Memory B cell (primary cell): ENCODE results near the gene ATP2B3.

Experiments used
- ATAC-seq: fragments of 150-1000 bp; cut with Tn5 transposase; 2 replicates; pipeline ENCODE4 v1.10.0; 2021; ENCODE audit warnings: low read depth, mild to moderate bottlenecking, moderate library complexity
- DNase-seq, 2 donors: peaks; one replicate each; pipeline ENCODE4 v3.0.0; 2022; ENCODE audit warnings: low spot score in 2 of 2
- H3K27ac Mint-ChIP-seq: one replicate; pipeline ENCODE4 v1.8.0; 2022; ENCODE audit warnings: mild to moderate bottlenecking, moderate library complexity, mixed read lengths
- H3K27me3 Mint-ChIP-seq: one replicate; pipeline ENCODE4 v1.8.0; 2022; ENCODE audit warnings: mixed read lengths
- H3K36me3 Mint-ChIP-seq: one replicate; pipeline ENCODE4 v1.8.0; 2022; ENCODE audit warnings: mild to moderate bottlenecking, mixed read lengths
- H3K4me1 Mint-ChIP-seq: one replicate; pipeline ENCODE4 v1.8.0; 2022; ENCODE audit warnings: mixed read lengths
- H3K4me3 Mint-ChIP-seq: one replicate; pipeline ENCODE4 v1.8.0; 2022; ENCODE audit warnings: mild to moderate bottlenecking, moderate library complexity, mixed read lengths
- H3K9me3 Mint-ChIP-seq: one replicate; pipeline ENCODE4 v1.8.0; 2022; ENCODE audit warnings: mixed read lengths

The ATP2B3 gene

DNA sequence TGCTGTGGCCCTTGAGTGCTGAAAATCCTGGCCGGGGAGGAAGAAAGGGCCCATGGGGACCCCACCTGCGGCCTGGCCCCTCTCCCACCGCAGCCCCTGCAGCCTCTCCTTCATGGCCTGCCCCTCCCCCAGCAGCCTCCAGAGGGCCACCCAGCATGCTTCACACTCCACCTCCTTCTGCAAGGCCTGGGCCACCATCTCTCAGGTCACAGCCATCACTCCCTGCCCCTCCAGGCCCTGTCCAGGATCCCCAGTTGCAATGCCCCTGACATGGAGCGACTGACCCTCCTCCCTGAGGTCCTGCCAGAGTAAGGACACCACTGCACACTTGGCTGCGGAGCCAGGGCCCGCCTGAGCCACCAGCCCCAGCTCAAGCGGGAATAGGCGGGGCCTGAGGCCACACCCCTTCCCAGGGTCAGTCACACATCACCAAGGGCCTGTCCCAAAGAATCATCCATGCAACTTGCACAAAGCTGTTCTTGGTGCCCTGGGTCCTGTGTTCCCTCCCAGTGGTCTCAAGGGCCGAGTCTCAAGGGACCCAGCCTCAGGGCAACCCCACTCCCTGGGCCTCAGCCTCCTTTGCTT, 48.6 kb downstream of the ATP2B3 start:
- Mint-ChIP-seq H3K27me3 (peaks cover 2% of the 10 kb centered on the region), H3K36me3 (no peaks in the 10 kb centered on the region), H3K4me1 (peaks cover 8% of the 10 kb centered on the region), H3K9me3 (no peaks in the 10 kb centered on the region), H3K27ac (no peak overlapping the region), H3K4me3 (no peak overlapping the region)
- ATAC-seq = no peak
- no peak for DNase-seq

- H3K9me3 Mint-ChIP-seq = no peaks in the 10 kb centered on the region
- DNase-seq (no peak), ATAC-seq (peak; percentile 70)
- H3K27me3 Mint-ChIP-seq = peaks cover 7% of the 10 kb centered on the region
- peaks cover 8% of the 10 kb centered on the region for H3K4me1 Mint-ChIP-seq
- no peak overlapping the region for H3K4me3 Mint-ChIP-seq
- no peaks in the 10 kb centered on the region for H3K36me3 Mint-ChIP-seq
- no peak overlapping the region for H3K27ac Mint-ChIP-seq
These were observed 51.1 kb downstream of the ATP2B3 start for GRCh38 chrX:153568451-153569011.

DNA sequence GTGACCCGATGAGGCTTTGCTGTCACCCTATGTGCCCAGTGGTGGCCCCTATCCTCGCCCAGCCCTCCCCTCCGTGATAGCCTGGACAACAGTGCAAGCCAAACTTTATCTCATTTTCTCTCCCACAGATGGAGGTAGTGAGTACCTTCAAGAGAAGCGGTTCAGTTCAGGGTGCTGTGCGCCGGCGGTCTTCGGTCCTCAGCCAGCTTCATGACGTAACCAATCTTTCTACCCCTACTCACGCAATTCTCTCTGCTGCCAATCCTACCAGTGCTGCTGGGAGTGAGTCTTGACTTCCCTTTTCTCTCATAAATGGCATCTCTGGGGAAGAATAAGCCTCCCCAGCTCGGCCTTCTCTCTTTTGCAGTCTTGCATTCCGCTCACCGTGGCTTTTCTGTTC, 52.0 kb downstream of the ATP2B3 start:
- no peaks in the 10 kb centered on the region for H3K36me3 Mint-ChIP-seq
- no peaks in the 10 kb centered on the region for H3K9me3 Mint-ChIP-seq
- DNase-seq (no peak), ATAC-seq (no peak)
- H3K27ac Mint-ChIP-seq = no peak overlapping the region
- peaks cover 7% of the 10 kb centered on the region for H3K4me1 Mint-ChIP-seq
- no peak overlapping the region for H3K4me3 Mint-ChIP-seq
- H3K27me3 Mint-ChIP-seq = peaks cover 7% of the 10 kb centered on the region

DNA sequence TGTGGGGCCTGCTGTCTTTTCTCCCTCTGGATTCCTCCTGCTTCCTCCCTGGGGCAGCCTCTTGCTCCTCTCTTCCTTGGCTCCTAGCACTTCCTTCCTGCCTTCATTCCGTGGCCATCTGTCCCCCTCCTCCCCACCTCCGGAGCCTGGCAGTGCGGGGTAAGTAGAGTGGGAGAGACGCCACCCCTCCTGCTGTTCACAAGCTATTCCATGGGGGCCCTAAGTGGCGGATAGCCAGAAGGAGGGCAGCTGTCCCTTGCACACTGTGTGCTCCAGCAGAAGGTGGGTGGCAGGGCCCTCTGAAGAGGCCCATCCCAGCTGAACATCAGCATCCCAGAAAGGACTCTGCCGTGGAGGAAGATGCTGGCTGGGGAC, 54.1 kb downstream of the ATP2B3 start:
- peaks cover 7% of the 10 kb centered on the region for H3K4me1 Mint-ChIP-seq
- ATAC-seq = no peak

GRCh38 chrX:153572601-153573000, 55.2 kb downstream of the ATP2B3 start:
- ATAC-seq = no peak
- Mint-ChIP-seq H3K9me3 (no peaks in the 10 kb centered on the region), H3K4me3 (no peak overlapping the region), H3K27me3 (peaks cover 5% of the 10 kb centered on the region), H3K27ac (no peak overlapping the region), H3K4me1 (peaks cover 7% of the 10 kb centered on the region), H3K36me3 (no peaks in the 10 kb centered on the region)
- DNase-seq = no peak

More for the DNA sequence above, 54.1 kb downstream of the ATP2B3 start:
- no peak for DNase-seq
- no peaks in the 10 kb centered on the region for H3K9me3 Mint-ChIP-seq
- H3K36me3 Mint-ChIP-seq = no peaks in the 10 kb centered on the region
- H3K27me3 Mint-ChIP-seq = peaks cover 5% of the 10 kb centered on the region
- H3K27ac Mint-ChIP-seq = no peak overlapping the region
- no peak overlapping the region for H3K4me3 Mint-ChIP-seq

- ATAC-seq (peak; percentile 79), DNase-seq (peak in 1 of 2 donors; percentile 23)
- Mint-ChIP-seq H3K4me1 (peaks cover 5% of the 10 kb centered on the region), H3K27me3 (peaks cover 5% of the 10 kb centered on the region), H3K4me3 (peak overlapping the region; percentile 8), H3K27ac (no peak overlapping the region), H3K9me3 (no peaks in the 10 kb centered on the region), H3K36me3 (no peaks in the 10 kb centered on the region)
These were observed 56.5 kb downstream of the ATP2B3 start for GRCh38 chrX:153573984-153574383.

DNA sequence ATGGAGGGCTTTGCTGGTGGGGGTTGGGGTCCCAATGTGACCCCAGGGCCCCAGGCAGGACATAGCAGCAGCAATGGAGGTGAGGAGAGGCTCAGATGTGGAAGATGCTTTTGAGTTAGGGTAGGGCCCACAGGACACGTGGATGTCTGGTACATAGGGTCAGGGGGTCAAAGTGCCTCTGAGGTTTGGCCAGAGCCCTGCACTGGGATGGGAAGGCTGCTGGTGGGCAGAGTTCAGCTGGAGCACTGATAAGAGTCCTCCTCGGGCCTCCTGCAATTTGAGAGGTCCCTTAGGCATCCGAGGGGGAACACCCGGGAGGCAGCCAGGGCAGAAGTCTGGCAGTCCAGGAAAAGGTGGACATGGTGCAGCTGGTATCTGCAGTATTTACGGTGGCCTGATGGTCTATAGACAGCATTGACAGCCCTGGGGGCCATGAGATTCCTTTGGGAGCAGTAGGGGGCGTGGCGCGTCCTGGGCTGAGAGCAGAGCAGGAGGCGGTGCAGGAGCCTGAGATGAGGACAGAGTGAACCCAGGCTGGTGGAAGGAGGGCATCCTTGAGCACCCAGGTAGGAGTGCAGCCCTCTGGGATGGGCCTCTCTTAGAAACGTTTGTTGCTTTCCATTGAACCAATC, 58.9 kb downstream of the ATP2B3 start:
- no peak for DNase-seq
- ATAC-seq = no peak
- no peaks in the 10 kb centered on the region for H3K36me3 Mint-ChIP-seq
- no peak overlapping the region for H3K27ac Mint-ChIP-seq
- H3K4me1 Mint-ChIP-seq = peaks cover 4% of the 10 kb centered on the region
- H3K27me3 Mint-ChIP-seq = peaks cover 2% of the 10 kb centered on the region
- H3K4me3 Mint-ChIP-seq = no peak overlapping the region
- H3K9me3 Mint-ChIP-seq = no peaks in the 10 kb centered on the region

DNA sequence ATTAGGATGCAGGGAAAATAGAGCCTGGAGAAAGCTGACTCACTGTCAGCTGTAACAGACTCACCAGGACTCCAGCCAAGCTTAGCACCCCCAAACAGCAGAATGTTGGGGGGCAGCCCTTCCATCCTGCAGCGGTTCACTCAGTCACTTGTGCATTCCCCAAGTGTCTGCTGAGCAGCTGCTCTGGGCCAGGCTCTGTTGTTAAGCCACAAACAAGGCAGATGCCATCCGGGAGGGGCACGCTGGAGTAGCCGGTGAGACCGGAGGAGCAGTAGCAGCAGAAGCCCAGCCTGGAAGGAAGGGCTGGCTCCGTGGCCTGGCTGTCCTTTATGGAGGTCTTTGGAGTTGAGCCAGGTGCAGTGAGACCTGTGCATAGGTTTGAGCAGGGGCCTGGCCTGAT, 59.5 kb downstream of the ATP2B3 start:
- no peak overlapping the region for H3K27ac Mint-ChIP-seq
- H3K36me3 Mint-ChIP-seq = no peaks in the 10 kb centered on the region
- no peak for DNase-seq
- H3K4me1 Mint-ChIP-seq = peaks cover 2% of the 10 kb centered on the region
- peaks cover 2% of the 10 kb centered on the region for H3K27me3 Mint-ChIP-seq
- H3K4me3 Mint-ChIP-seq = no peak overlapping the region
- ATAC-seq = no peak
- no peaks in the 10 kb centered on the region for H3K9me3 Mint-ChIP-seq

DNA sequence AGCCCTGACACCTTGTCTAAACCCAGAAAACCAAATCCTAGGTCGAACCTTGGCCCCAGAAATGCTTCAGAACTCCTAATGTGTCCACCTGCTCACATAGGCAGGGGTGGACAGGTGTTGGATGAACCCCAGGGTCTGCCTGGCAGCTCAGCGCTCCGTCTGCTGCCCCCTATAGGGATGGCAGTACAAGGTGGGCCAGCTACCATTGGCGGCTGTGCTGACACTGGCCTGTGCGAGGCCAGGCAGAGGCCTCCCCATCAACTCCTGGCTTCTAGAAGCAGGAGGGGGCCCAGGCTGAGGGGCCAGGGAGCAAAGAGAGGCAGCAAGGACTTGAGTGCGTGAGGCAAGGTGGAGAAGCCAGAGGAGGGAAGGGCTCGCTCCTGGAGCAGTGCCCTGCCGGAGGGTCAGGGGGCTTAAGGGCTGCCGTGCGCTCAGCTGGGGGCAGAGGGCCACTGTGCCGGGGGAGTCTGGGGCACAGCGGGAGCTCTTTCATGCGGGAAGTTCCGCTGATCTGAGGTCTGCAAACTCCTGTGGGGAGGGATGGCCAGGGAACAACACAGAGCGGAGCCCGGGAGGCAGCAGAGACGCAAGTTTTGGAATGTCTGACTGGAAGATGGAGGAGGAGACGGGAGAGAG, 60.9 kb downstream of the ATP2B3 start:
- Mint-ChIP-seq H3K4me1 (peaks cover 6% of the 10 kb centered on the region), H3K27me3 (no peaks in the 10 kb centered on the region), H3K4me3 (no peak overlapping the region), H3K9me3 (no peaks in the 10 kb centered on the region), H3K36me3 (no peaks in the 10 kb centered on the region), H3K27ac (no peak overlapping the region)
- DNase-seq = no peak
- no peak for ATAC-seq

GRCh38 chrX:153578889-153579288, 61.4 kb downstream of the ATP2B3 start:
- Mint-ChIP-seq H3K9me3 (no peaks in the 10 kb centered on the region), H3K36me3 (no peaks in the 10 kb centered on the region), H3K4me1 (peaks cover 9% of the 10 kb centered on the region), H3K27me3 (no peaks in the 10 kb centered on the region), H3K4me3 (no peak overlapping the region), H3K27ac (no peak overlapping the region)
- ATAC-seq (no peak), DNase-seq (no peak)

- DNase-seq = no peak
- H3K9me3 Mint-ChIP-seq = no peaks in the 10 kb centered on the region
- H3K4me1 Mint-ChIP-seq = peaks cover 10% of the 10 kb centered on the region
- no peak overlapping the region for H3K27ac Mint-ChIP-seq
- no peaks in the 10 kb centered on the region for H3K27me3 Mint-ChIP-seq
- H3K36me3 Mint-ChIP-seq = peaks cover 5% of the 10 kb centered on the region
- ATAC-seq = no peak
- no peak overlapping the region for H3K4me3 Mint-ChIP-seq
These were observed 63.4 kb downstream of the ATP2B3 start for GRCh38 chrX:153580700-153581386.

DNA sequence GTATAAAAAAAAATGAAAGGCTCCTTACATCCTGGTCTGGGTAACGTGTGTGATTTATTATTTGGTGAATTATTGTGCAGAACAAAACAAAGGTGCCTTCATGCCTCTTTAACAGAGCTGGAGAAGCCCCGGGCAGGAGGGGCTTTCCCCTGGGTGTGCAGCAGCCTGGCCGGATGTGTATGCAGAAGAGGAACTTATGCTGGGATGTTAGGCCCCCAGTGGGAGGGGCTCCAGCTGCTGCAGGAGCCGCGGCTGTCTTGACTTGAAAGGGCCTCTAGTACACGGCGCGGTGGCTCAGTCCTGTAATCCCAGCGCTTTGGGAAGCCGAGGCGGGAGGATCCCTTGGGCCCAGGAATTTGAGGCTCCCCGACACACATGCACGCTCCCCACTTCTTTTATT, 65.5 kb downstream of the ATP2B3 start:
- DNase-seq = peak; percentile 27 to 69
- peak; percentile 100 for ATAC-seq
- H3K27me3 Mint-ChIP-seq = no peaks in the 10 kb centered on the region
- peak overlapping the region; percentile 38 for H3K4me3 Mint-ChIP-seq
- peaks cover 15% of the 10 kb centered on the region for H3K4me1 Mint-ChIP-seq
- peaks cover 11% of the 10 kb centered on the region for H3K36me3 Mint-ChIP-seq
- H3K27ac Mint-ChIP-seq = peak overlapping the region; percentile 79
- H3K9me3 Mint-ChIP-seq = no peaks in the 10 kb centered on the region

DNA sequence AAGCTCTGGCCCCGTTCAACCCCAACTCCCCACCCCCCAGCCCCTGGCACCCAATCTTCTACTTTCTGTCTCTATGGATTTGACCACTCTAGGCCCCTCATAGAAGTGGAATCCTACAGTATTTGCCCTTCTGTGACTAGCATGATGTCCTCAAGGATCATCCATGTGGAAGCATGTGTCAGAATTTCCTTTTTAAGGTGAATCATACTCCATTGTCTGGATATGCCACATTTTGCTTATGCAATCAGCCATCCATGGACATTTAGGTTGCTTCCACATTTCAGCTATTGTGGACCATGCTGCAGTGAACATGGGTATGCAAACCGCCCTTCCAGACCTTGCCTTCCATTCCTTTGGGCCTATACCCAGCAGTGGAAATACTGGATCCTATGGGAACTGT, 66.0 kb downstream of the ATP2B3 start:
- Mint-ChIP-seq H3K4me1 (peaks cover 15% of the 10 kb centered on the region), H3K27me3 (no peaks in the 10 kb centered on the region), H3K36me3 (peaks cover 11% of the 10 kb centered on the region), H3K4me3 (no peak overlapping the region), H3K27ac (no peak overlapping the region), H3K9me3 (no peaks in the 10 kb centered on the region)
- DNase-seq (no peak), ATAC-seq (no peak)

GRCh38 chrX:153585827-153586226, 68.4 kb downstream of the ATP2B3 start:
- Mint-ChIP-seq H3K36me3 (peaks cover 11% of the 10 kb centered on the region), H3K4me3 (no peak overlapping the region), H3K9me3 (no peaks in the 10 kb centered on the region), H3K27me3 (no peaks in the 10 kb centered on the region), H3K27ac (peak overlapping the region; percentile 17), H3K4me1 (peaks cover 15% of the 10 kb centered on the region)
- ATAC-seq (no peak), DNase-seq (no peak)
